HepG2 (cell line): ENCODE measurements around the gene OTX1. TPM values are rescaled to one million over a fixed set of nuclear protein-coding genes. Genes with fewer than 3 reads are reported as not detected.

Experiments
- ATF7 ChIP-seq, 2 experiments: fragments of 450-650 bp in 1 of 2; sonication (generic) in 1 of 2; formaldehyde crosslinking in 1 of 2; IDR thresholded peaks; 2 replicates each; pipeline versions ENCODE4 v1.4.0 to v1.6.1; 2016 to 2020; ENCODE audit warnings: antibody characterized with exemption in 1 of 2, mild to moderate bottlenecking in 1 of 2, missing genetic modification reagents in 1 of 2
- CREBL2 ChIP-seq: sonication (generic); formaldehyde crosslinking; IDR thresholded peaks from 2 replicates; pipeline ENCODE4 v1.8.1; 2023; ENCODE audit warnings: missing genetic modification reagents, mild to moderate bottlenecking, borderline replicate concordance
- GATA4 ChIP-seq: sonication (generic); IDR thresholded peaks from 2 replicates; pipeline ENCODE4 v1.6.1; 2016; ENCODE audit warnings: antibody characterized with exemption, low read depth, borderline replicate concordance
- GATAD2A ChIP-seq: IDR thresholded peaks from 2 replicates; pipeline ENCODE4 v1.6.1; 2016
- GFI1 ChIP-seq: sonication (generic); formaldehyde crosslinking; IDR thresholded peaks from 2 replicates; pipeline ENCODE4 v1.5.0; 2020; ENCODE audit warnings: missing genetic modification reagents, mild to moderate bottlenecking, borderline replicate concordance
- HNRNPK ChIP-seq: fragments of 200-400 bp; formaldehyde crosslinking; IDR thresholded peaks from 2 replicates; pipeline ENCODE4 v1.6.1; 2018; ENCODE audit warnings: low read length, low read depth, moderate library complexity, mild to moderate bottlenecking; ENCODE audit not compliant: poor library complexity, severe bottlenecking
- NR0B2 ChIP-seq: sonication (generic); formaldehyde crosslinking; IDR thresholded peaks from 2 replicates; pipeline ENCODE4 v1.4.0; 2020; ENCODE audit warnings: mild to moderate bottlenecking, missing genetic modification reagents
- PHF21A ChIP-seq: sonication (generic); formaldehyde crosslinking; IDR thresholded peaks from 2 replicates; pipeline ENCODE4 v1.5.0; 2020; ENCODE audit warnings: mild to moderate bottlenecking, missing genetic modification reagents
- RFX1 ChIP-seq: fragments of 450-650 bp; IDR thresholded peaks from 2 replicates; pipeline ENCODE4 v1.6.1; 2017
- RNF2 ChIP-seq: fragments of 450-650 bp; conservative IDR thresholded peaks from 2 replicates; pipeline ENCODE4 v1.6.1; 2016; ENCODE audit warnings: low read depth
- TBX2 ChIP-seq: sonication (generic); formaldehyde crosslinking; IDR thresholded peaks from 2 replicates; pipeline ENCODE4 v1.5.0; 2020; ENCODE audit warnings: missing genetic modification reagents, mild to moderate bottlenecking, borderline replicate concordance
- ZBTB39 ChIP-seq: sonication (generic); formaldehyde crosslinking; IDR thresholded peaks from 2 replicates; pipeline ENCODE4 v1.5.0; 2020; ENCODE audit warnings: missing genetic modification reagents
- ZC3H13 ChIP-seq: sonication (generic); formaldehyde crosslinking; IDR thresholded peaks from 2 replicates; pipeline ENCODE4 v1.8.1; 2023; ENCODE audit warnings: mild to moderate bottlenecking, missing genetic modification reagents, moderate library complexity
- ZNF274 ChIP-seq: sonication (generic); formaldehyde crosslinking; IDR thresholded peaks from 2 replicates; pipeline ENCODE4 v1.5.1; 2020; ENCODE audit warnings: mild to moderate bottlenecking, missing genetic modification reagents
- ZNF3 ChIP-seq: IDR thresholded peaks from 2 replicates; pipeline ENCODE4 v1.7.0; 2017; ENCODE audit warnings: inconsistent platforms
- ZNF34 ChIP-seq: sonication (generic); formaldehyde crosslinking; IDR thresholded peaks from 2 replicates; pipeline ENCODE4 v1.4.0; 2020; ENCODE audit warnings: mild to moderate bottlenecking, missing genetic modification reagents, borderline replicate concordance
- ZNF44 ChIP-seq: sonication (generic); formaldehyde crosslinking; IDR thresholded peaks from 2 replicates; pipeline ENCODE4 v1.5.1; 2020; ENCODE audit warnings: mild to moderate bottlenecking, missing genetic modification reagents
- polyA plus RNA-seq, 8 experiments: library from polyadenylated mRNA; depleted of rRNA in 3 of 8; stranded (reverse) in 7 of 8; unstranded in 1 of 8; fragments of >200 nt; fragmentation: Illumina TruSeq in 4 of 8; extraction: Trizol in 4 of 8; gene quantifications; 2 replicates each; pipeline versions ENCODE4 v1.2.1 to v1.2.3, GENCODE V29; 2011 to 2016; ENCODE audit warnings: low read depth in 4 of 8, missing spikeins in 1 of 8, mixed read lengths in 1 of 8; ENCODE audit not compliant: insufficient read depth in 1 of 8
- total RNA-seq, 5 experiments: library from RNA; depleted of rRNA; stranded (reverse); fragments of >200 nt; fragmentation: Illumina TruSeq; extraction: Trizol; gene quantifications; 2 replicates each; pipeline ENCODE4 v1.2.3, GENCODE V29; 2016; ENCODE audit warnings: low read depth in 1 of 5
- TF ChIP-seq, protein P1 (sequence below), 2 experiments: sonication (generic) in 1 of 2; formaldehyde crosslinking in 1 of 2; IDR thresholded peaks; 2 replicates each; pipeline versions ENCODE4 v1.5.1 to v1.6.1; 2011 to 2020; ENCODE audit warnings: borderline replicate concordance in 1 of 2, low read depth in 1 of 2, low read length in 1 of 2, mild to moderate bottlenecking in 1 of 2, missing genetic modification reagents in 1 of 2, moderate library complexity in 1 of 2
- TF ChIP-seq, protein P2 (sequence below): sonication (generic); formaldehyde crosslinking; IDR thresholded peaks from 2 replicates; pipeline ENCODE4 v1.4.0; 2020; ENCODE audit warnings: missing genetic modification reagents; ENCODE audit errors: not compliant biosample characterization
- TF ChIP-seq, protein P3 (sequence below): sonication (generic); formaldehyde crosslinking; IDR thresholded peaks from 2 replicates; pipeline ENCODE4 v1.8.1; 2023; ENCODE audit warnings: mild to moderate bottlenecking, missing genetic modification reagents

OTX1 gene
- total and polyA plus RNA-seq, 2 of the 13 experiments (the other 11 are each of a cell fraction or from before 2014, with no cell fraction given): 1.0 to 5.0 TPM

DNA sequence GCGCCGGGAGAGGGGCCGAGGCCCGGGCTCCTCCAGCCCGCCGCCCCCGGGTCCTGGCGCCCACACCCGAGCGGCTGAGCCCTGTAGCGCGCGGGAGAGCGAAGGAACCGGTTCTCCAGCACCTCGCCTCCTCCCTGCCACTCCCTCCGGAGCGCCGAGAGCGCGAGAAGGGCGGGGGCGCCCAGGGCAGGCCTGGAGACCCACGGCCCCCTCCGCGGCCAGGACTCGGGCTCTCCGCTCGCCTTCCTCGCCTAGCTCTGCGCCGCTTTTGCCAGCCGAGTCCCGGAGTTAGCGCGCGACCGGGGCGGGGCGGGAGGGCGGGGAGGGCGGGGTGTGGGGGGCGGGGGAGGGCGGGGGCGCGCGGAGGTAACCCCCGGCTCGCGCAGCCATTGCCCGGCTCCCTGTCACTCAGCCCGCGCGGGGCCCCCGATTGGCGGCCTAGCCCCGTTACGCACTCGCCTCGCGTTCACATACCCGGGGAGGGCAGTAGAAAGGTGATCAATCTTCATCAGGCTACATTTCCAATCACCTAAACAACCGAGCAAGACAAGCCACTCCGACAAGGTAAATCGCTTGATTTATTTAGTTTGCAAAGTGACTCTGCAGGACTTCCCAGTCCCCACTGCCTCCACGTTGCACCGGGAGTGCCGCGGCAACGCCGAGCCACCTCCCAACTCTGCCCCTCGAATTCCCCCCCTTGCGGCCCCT is at the start of gene OTX1 (continued):
- TF ChIP-seq ZC3H13 (CRISPR knock-in tag) (no peak), PHF21A (peak; percentile 23), NR0B2 (CRISPR knock-in tag) (no peak), GFI1 (CRISPR knock-in tag) (no peak), ZNF274 (CRISPR knock-in tag) (peak; percentile 81; the same call in 1 of the 2 replicates), RFX1 (no peak), ZBTB39 (CRISPR knock-in tag) (peak; percentile 63; the same call in 1 of the 2 replicates), ZNF3 (no peak), GATA4 (0 out of 2 replicates have a peak, but pooled peaks have one; percentile 45), HNRNPK (peak; percentile 92), TBX2 (CRISPR knock-in tag) (no peak; the same call in 1 of the 2 replicates), ATF7 (IDR thresholded peaks at IDR 0.05) (no peak), ATF7 (CRISPR knock-in tag; IDR thresholded peaks at IDR 0.05) (no peak), ZNF34 (CRISPR knock-in tag) (no peak), ZNF44 (peak; percentile 82; the same call in 1 of the 2 replicates), CREBL2 (0 out of 2 replicates have a peak, but pooled peaks have one; percentile 28), RNF2 (no peak), GATAD2A (CRISPR knock-in tag) (peak; percentile 44)
- TF ChIP-seq, protein P1, sequence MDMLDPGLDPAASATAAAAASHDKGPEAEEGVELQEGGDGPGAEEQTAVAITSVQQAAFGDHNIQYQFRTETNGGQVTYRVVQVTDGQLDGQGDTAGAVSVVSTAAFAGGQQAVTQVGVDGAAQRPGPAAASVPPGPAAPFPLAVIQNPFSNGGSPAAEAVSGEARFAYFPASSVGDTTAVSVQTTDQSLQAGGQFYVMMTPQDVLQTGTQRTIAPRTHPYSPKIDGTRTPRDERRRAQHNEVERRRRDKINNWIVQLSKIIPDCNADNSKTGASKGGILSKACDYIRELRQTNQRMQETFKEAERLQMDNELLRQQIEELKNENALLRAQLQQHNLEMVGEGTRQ (IDR thresholded peaks at IDR 0.05; ENCODE audit: low read depth, low read length): no peak
- TF ChIP-seq, protein P1 (CRISPR knock-in tag; IDR thresholded peaks at IDR 0.05; ENCODE audit: borderline replicate concordance): 0 out of 2 replicates have a peak, but pooled peaks have one; percentile 1
- TF ChIP-seq, protein P2, sequence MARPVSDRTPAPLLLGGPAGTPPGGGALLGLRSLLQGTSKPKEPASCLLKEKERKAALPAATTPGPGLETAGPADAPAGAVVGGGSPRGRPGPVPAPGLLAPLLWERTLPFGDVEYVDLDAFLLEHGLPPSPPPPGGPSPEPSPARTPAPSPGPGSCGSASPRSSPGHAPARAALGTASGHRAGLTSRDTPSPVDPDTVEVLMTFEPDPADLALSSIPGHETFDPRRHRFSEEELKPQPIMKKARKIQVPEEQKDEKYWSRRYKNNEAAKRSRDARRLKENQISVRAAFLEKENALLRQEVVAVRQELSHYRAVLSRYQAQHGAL (CRISPR knock-in tag): no peak
- TF ChIP-seq, protein P3, sequence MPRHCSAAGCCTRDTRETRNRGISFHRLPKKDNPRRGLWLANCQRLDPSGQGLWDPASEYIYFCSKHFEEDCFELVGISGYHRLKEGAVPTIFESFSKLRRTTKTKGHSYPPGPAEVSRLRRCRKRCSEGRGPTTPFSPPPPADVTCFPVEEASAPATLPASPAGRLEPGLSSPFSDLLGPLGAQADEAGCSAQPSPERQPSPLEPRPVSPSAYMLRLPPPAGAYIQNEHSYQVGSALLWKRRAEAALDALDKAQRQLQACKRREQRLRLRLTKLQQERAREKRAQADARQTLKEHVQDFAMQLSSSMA (CRISPR knock-in tag): no peak
